ENCODE measurements around the gene UNC13D. TPM values are rescaled to one million over a fixed set of nuclear protein-coding genes. Genes with fewer than 3 reads are reported as not detected.

Gene UNC13D
- total and polyA plus RNA-seq, 2 of the 4 experiments (the other 2 are of a cell fraction) = under 0.01 to 0.31 TPM

- Histone ChIP-seq H3K14ac (replicated peaks; ENCODE audit: low read depth, low read length) (no peak overlapping the region), H3K27ac (ENCODE audit: insufficient read depth, low read length) (no peak overlapping the region), H3K9ac (ENCODE audit: low read depth, low read length) (no peak overlapping the region), H3K18ac (ENCODE audit: low read depth, low read length) (no peak overlapping the region), H4K20me1 (ENCODE audit: insufficient read depth, low read length) (peaks cover 4% of the 10 kb centered on the region; the same call in 1 of the 2 replicates), H3K27me3 (ENCODE audit: control insufficient read depth, insufficient read depth, low read length) (no peaks in the 10 kb centered on the region), H3K4me2 (ENCODE audit: low read depth, low read length) (no peak overlapping the region), H3K36me3 (ENCODE audit: control insufficient read depth, insufficient read depth, low read length) (peaks cover 18% of the 10 kb centered on the region), H3K9me3 (ENCODE audit: control insufficient read depth, insufficient read depth, low read length) (no peaks in the 10 kb centered on the region), H2AK5ac (ENCODE audit: low read depth, low read length) (no peak overlapping the region), H2AK9ac (replicated peaks; ENCODE audit: low read depth, low read length, poor library complexity) (peak overlapping the region; percentile 28), H4K8ac (ENCODE audit: low read depth in 2 of 2, low read length in 2 of 2) (no peak overlapping the region), H3K4me3 (ENCODE audit: insufficient read depth, low read depth, low read length) (no peak overlapping the region), H2AFZ (replicated peaks; ENCODE audit: low read length, poor library complexity) (no peak overlapping the region), H4K91ac (ENCODE audit: insufficient read depth, low read depth, low read length) (no peak overlapping the region), H3K23ac (ENCODE audit: low read depth, low read length) (no peak overlapping the region), H3K9me1 (ENCODE audit: insufficient read depth, low read length) (peaks cover 12% of the 10 kb centered on the region; the same call in 1 of the 2 replicates), H3K56ac (ENCODE audit: extremely low read depth, insufficient read depth, low read length) (no peak overlapping the region), H3K4ac (ENCODE audit: low read depth, low read length) (no peak overlapping the region), H2BK120ac (ENCODE audit: low read depth, low read length) (no peak overlapping the region), H2BK15ac (ENCODE audit: low read depth, low read length) (no peak overlapping the region), H2BK20ac (ENCODE audit: low read depth, low read length) (no peak overlapping the region), H3K79me1 (ENCODE audit: low read depth in 1 of 2, low read length in 2 of 2) (peaks cover 9 to 44% of the 10 kb centered on the region in 2 experiments; a peak in 3 of 4 replicates), H2BK5ac (ENCODE audit: low read depth, low read length, poor library complexity, severe bottlenecking) (no peak overlapping the region), H3K4me1 (ENCODE audit: control insufficient read depth, insufficient read depth, low read length) (peaks cover 7% of the 10 kb centered on the region; the same call in 1 of the 2 replicates), H4K5ac (ENCODE audit: low read depth, low read length) (no peak overlapping the region)
- WGBS, 2 experiments (ENCODE audit: extremely low coverage in 2 of 2, insufficient read length in 1 of 2) = 95% methylated on average over 9 of the region's 18 CpGs; no CpG with 5 or more reads in 1 of the 2 experiments
- ChIA-PET POLR2A (ENCODE audit: unreplicated experiment) (no interaction called here), CTCF (no interaction called here)
- TF ChIP-seq USF2 (IDR thresholded peaks at IDR 0.05; ENCODE audit: low read depth, low read length) = no peak
- no peak for TF ChIP-seq ELK1 (IDR thresholded peaks at IDR 0.05; ENCODE audit: borderline replicate concordance, low read depth, low read length)
- no peak for TF ChIP-seq RFX5 (IDR thresholded peaks at IDR 0.05; ENCODE audit: low read depth, low read length)
- TF ChIP-seq MAFK (IDR thresholded peaks at IDR 0.05; ENCODE audit: low read depth, low read length) = no peak
- no peak for TF ChIP-seq BHLHE40 (IDR thresholded peaks at IDR 0.05; ENCODE audit: low read depth, low read length)
- TF ChIP-seq CTCF (conservative IDR thresholded peaks at IDR 0.05; ENCODE audit: low read depth, low read length) = no peak
- no TSS peak for BruUV-seq (replicated peaks)
- dilution Hi-C loops (cut with HindIII; ENCODE audit: low sequenced_read_pairs, unreplicated experiment) (no loop called here), intact Hi-C loops (cut with micrococcal nuclease) (no loop called here), in situ Hi-C loops (cut with MboI; ENCODE audit: low sequenced_read_pairs) (no loop called here)
- DNase-seq (no peak), ATAC-seq (ENCODE audit: low read depth) (no peak)
These were observed 49.3 kb upstream of the UNC13D start for GRCh38 chr17:75893305-75894048.

All from IMR-90 (cell line).